PFSK-1 (cell line): Measurements from ENCODE around the gene NEGR1.

Experiments used
- POLR2AphosphoS5 ChIP-seq: IDR thresholded peaks from 2 replicates; pipeline ENCODE4 v1.6.1; 2012; ENCODE audit warnings: low read depth, mild to moderate bottlenecking, control low read depth, low read length, moderate library complexity
- REST ChIP-seq, 2 experiments: IDR thresholded peaks; 2 replicates each; pipeline versions ENCODE4 v1.6.1 to v1.8.0; 2011 to 2012; ENCODE audit warnings: low read depth in 2 of 2, low read length in 2 of 2, control low read depth in 1 of 2, inconsistent platforms in 1 of 2, mild to moderate bottlenecking in 1 of 2, moderate library complexity in 1 of 2; ENCODE audit not compliant: insufficient read depth in 1 of 2
- SIN3A ChIP-seq: IDR thresholded peaks from 2 replicates; pipeline ENCODE4 v1.6.1; 2012; ENCODE audit warnings: mild to moderate bottlenecking, low read length, moderate library complexity, borderline replicate concordance; ENCODE audit not compliant: insufficient read depth
- TAF1 ChIP-seq: IDR thresholded peaks from 2 replicates; pipeline ENCODE4 v1.6.1; 2012; ENCODE audit warnings: low read length, control low read depth, borderline replicate concordance; ENCODE audit not compliant: insufficient read depth

- no peak for TF ChIP-seq SIN3A
- no peak for TF ChIP-seq REST (IDR thresholded peaks at IDR 0.05; ENCODE audit: insufficient read depth in 1 of 2, low read depth in 2 of 2, low read length in 2 of 2)
- TF ChIP-seq POLR2AphosphoS5 = no peak
- no peak for TF ChIP-seq TAF1
These were observed 276.2 kb downstream of the NEGR1 start for GRCh38 chr1:72006092-72006491.
